NCI-H2227 treated with DMSO at 0.1 percent for 48 hours (cell line): Measurements from ENCODE around the gene PLPP3.

Experiments used
- DNase-seq: peaks from one replicate; lab custom pipeline; 2025; lab: John Stamatoyannopoulos, UW

The PLPP3 gene

GRCh38 chr1:56576880-56577405 is 2.4 kb downstream of the PLPP3 start:
- no peak for DNase-seq

GRCh38 chr1:56575865-56576264 is 3.5 kb downstream of the PLPP3 start:
- no peak for DNase-seq

GRCh38 chr1:56574794-56575193 is 4.6 kb downstream of the PLPP3 start:
- no peak for DNase-seq

- no peak for DNase-seq
These were observed 6.1 kb downstream of the PLPP3 start for GRCh38 chr1:56573311-56573710.

GRCh38 chr1:56572334-56573050 is 6.9 kb downstream of the PLPP3 start:
- DNase-seq = no peak

GRCh38 chr1:56571448-56571847 is 7.9 kb downstream of the PLPP3 start:
- no peak for DNase-seq

- no peak for DNase-seq
These were observed 8.4 kb downstream of the PLPP3 start for GRCh38 chr1:56570924-56571372.

GRCh38 chr1:56569661-56570060 is 9.7 kb downstream of the PLPP3 start:
- no peak for DNase-seq

GRCh38 chr1:56566994-56567393 is 12.4 kb downstream of the PLPP3 start:
- no peak for DNase-seq

- DNase-seq = no peak
These were observed 13.2 kb downstream of the PLPP3 start for GRCh38 chr1:56566061-56566744.

GRCh38 chr1:56564615-56565014 is 14.7 kb downstream of the PLPP3 start:
- no peak for DNase-seq

GRCh38 chr1:56563568-56563967 is 15.8 kb downstream of the PLPP3 start:
- no peak for DNase-seq

- DNase-seq = no peak
These were observed 16.4 kb downstream of the PLPP3 start for GRCh38 chr1:56562891-56563452.

GRCh38 chr1:56561227-56562019 is 17.9 kb downstream of the PLPP3 start:
- no peak for DNase-seq

GRCh38 chr1:56557746-56558145 is 21.6 kb downstream of the PLPP3 start:
- no peak for DNase-seq

GRCh38 chr1:56555448-56555847 is 23.9 kb downstream of the PLPP3 start:
- no peak for DNase-seq

- no peak for DNase-seq
These were observed 26.3 kb downstream of the PLPP3 start for GRCh38 chr1:56553046-56553445.

- no peak for DNase-seq
These were observed 27.0 kb downstream of the PLPP3 start for GRCh38 chr1:56552349-56552748.

GRCh38 chr1:56551691-56552090 is 27.7 kb downstream of the PLPP3 start:
- no peak for DNase-seq

- no peak for DNase-seq
These were observed 28.5 kb downstream of the PLPP3 start for GRCh38 chr1:56550859-56551188.

- DNase-seq = no peak
These were observed 29.1 kb downstream of the PLPP3 start for GRCh38 chr1:56550138-56550858.

GRCh38 chr1:56548571-56548970 is 30.8 kb downstream of the PLPP3 start:
- no peak for DNase-seq
